HG03521 (cell line): ENCODE measurements around the gene HIBADH.

Experiments
- ATAC-seq: cut with Tn5 transposase; IDR thresholded peaks from one replicate; pipeline ENCODE4 v1.9.1; 2021; ENCODE audit warnings: mild to moderate bottlenecking, moderate library complexity; ENCODE audit not compliant: unreplicated experiment

HIBADH gene

DNA sequence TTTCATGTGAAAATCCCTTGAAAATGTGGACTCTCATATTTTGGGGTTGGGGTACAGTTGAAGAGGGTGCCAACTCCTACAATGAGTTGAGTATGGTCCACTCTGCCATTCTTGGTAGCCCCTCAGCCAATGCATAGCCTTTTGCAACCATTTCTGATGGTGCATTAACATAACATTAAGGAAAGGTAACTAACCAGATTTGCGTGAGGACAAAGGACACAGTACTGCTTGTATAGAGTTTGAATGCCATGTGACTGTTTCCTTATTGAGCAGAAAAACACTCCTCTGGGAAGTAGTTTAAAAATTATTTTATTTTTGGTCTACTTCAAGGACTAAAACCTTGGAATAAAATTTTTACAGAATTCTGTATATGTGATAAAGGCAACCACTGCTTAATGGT, 107.9 kb downstream of the HIBADH start:
- ATAC-seq, result no peak

GRCh38 chr7:27553273-27553672, 109.4 kb downstream of the HIBADH start:
- ATAC-seq, result no peak

- ATAC-seq, result no peak
These were observed 110.8 kb downstream of the HIBADH start for GRCh38 chr7:27551803-27552400.

- no peak for ATAC-seq
These were observed 113.1 kb downstream of the HIBADH start for GRCh38 chr7:27549606-27550005.

DNA sequence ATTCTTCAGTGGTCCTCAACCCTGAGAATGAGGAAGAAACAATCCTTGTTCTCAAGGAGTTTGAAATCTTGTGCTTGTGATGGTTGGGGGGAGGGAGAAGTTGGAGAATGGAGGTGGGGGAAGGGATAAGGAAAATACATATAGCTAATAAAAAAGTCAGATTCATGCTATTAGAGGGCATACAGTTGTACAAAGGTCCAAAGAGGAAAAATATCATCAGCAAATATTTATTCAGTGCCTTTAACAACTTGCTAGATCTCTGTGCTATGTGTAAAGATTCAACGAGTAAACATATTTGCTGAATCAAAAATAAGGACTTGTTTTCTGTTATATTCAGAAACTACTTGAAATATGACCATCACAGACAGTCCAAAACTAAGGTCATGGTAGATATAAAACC, 114.4 kb downstream of the HIBADH start:
- no peak for ATAC-seq

GRCh38 chr7:27547401-27547800, 115.3 kb downstream of the HIBADH start:
- no peak for ATAC-seq

DNA sequence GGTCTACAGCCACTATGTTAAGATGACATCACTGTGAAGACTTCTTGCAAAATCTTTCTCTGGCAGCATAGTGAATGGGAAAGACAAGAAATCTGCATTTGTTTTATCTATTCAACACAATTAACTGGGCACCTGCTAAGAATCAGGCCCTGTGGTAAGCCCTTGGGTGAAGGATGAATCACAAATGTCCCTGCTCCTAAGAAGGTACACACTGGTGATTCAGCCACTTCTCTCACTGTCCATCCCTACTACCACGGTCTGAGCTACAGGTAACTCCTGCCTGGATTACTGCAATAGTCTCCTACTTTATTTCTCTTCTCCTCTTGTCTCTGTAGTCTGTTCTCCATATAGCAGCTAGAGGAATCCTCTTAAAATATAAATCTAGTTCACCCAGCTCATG, 116.1 kb downstream of the HIBADH start:
- ATAC-seq, result no peak

- no peak for ATAC-seq
These were observed 126.9 kb downstream of the HIBADH start for GRCh38 chr7:27535795-27536194.

DNA sequence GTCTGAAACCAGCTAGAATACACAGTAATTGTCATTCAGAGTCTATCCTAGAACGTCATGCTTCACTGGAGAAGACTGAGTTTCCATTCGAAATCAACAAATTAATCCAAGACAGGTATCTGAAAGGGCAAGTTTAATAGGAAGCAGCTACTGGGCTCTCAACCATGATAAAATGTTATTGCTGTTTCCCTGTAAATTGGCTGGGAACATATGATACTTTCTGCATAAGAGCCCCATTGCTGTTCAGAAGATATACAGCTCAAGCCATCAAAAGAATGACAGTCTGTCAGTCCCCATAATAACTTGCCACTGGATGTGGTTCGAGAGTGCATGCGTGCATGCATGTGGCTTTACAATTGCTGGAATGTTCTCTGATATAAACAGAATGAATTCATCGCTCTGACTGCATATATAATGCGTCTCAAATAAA, 129.0 kb downstream of the HIBADH start:
- ATAC-seq, result no peak

- no peak for ATAC-seq
These were observed 130.4 kb downstream of the HIBADH start for GRCh38 chr7:27532314-27532713.

GRCh38 chr7:27527348-27527714, 135.4 kb downstream of the HIBADH start:
- no peak for ATAC-seq

GRCh38 chr7:27526611-27527347, 135.9 kb downstream of the HIBADH start:
- no peak for ATAC-seq

GRCh38 chr7:27526131-27526530, 136.6 kb downstream of the HIBADH start:
- no peak for ATAC-seq

DNA sequence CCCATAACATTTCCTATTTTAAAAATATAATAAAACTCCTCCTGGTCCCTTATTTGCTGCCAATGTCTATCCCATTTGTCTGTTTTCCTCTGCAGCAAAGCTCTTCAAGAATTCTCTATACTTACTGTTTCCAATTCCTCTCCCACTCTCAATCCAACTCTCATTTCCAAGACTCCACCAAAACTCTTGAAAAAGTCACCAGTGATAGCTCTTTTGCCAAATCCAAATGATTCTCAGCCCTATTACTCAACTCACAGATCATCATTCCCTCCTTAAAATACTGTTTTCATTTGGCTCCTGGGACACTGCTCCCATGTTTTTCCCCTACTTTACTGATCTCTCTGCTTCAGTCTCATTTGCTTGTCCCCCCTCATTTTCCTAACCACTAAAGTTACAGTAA, 139.4 kb downstream of the HIBADH start:
- no peak for ATAC-seq

- ATAC-seq, result no peak
These were observed 140.1 kb downstream of the HIBADH start for GRCh38 chr7:27522566-27522965.

DNA sequence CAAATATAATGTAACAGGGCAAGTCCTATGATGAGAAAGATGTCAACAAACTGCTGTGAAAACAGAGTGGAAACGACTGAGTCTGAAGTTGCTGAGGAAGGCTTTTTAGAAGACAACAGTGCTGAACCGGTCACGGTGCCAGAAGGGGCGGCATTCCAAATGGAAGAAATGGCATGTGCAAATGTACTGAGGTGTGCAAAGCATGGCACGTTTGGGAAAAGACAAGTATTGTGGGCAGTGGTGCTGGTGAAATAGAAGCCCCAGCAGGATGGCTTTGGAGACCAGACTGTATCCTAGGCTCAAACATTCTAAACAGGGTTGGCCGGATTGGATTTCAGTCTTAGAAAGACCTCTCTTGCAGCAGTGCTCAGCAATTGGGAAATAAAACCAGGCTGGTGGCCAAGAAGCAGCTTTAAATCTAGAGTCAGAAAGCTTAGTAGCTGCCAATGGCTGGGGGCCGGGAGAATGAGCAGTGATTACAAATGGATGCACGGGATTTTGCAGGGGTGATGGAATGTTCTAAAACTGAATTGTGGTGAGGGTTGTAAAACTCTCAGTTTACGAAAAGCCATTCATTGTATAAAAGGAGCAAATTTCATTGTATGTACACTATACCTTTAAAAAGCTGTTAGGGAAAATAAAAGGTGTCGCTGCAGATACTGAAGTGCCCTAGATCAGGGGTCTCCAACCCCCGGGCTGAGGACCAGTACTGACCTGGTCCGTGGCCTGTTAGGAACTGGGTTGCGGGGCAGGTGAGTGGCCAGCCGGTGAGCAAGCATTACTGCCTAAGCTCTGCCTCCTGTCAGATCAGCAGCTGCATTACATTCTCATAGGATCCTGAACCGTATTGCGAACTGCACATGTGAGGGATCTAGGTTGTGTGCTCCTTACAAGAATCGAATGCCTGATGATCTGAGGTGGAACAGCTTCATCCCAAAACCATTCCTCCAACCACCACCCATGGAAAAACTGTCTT, 141.6 kb downstream of the HIBADH start:
- ATAC-seq, result no peak

DNA sequence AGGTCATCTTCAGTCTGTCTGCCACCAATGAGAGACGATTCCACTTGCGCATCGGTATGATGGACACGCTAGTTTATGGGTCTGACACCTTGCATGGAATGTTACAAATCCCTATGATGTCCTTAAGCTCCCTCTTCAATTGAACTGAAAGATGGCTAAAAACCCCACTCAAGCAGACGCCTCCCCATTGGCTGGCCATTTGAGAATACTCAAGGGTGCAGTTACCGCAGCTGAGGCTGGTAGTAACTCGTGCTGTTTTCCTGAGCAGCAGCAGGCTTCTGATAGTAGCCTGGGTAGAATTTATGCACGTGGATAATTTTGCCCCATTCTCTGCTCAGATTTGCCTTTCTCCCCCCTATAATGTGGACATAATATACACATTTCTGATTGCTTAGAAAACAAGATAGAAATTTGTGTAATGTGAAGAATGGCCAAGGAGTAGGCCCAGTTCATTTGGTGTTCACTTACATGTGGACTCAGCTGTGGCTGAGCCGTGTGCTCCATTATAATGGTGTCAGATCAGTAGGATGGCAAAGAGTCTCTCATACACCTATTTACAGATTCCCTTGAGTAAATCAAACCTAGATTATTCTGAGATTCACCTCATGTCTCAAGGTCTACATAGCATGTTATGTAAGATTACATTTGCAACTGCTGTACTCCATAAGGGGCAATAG, 142.8 kb downstream of the HIBADH start:
- no peak for ATAC-seq

DNA sequence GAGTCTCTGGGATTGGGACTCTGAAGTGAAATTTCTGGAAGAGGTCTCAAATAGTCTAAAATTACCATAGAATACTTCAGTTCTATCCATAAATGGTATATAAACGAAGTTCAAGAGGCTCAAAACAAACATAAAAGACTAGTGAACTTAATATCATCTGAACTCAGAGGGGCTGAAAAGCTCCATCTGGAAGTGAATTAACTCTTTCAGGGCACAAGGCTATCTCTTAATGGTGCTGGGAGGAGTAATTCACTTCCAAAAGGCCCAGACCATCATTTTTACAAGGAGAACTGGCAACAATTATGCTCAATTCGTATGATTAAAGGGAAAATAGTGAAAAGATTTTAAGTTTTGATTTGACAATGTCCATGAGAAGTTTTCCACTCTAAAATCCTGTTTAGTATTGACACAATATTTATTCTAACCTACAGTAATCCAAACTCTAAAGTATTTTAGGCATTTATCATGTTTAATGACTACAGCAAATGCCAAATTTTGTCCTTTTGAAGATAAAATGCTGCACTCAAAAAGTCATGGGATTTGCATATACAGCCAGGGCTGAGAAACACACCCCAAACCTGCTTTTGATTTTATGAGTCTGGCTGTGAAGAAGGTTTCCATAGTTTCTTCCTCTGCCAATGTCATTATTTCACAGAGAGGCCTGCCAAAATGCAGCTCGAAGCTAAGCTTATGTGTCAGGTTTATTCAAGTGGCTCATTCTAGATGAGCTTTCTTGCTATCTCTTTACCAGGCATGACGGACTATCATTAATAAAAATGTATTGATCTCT, 143.9 kb downstream of the HIBADH start:
- ATAC-seq, result no peak

- ATAC-seq, result no peak
These were observed 146.3 kb downstream of the HIBADH start for GRCh38 chr7:27516421-27516820.

DNA sequence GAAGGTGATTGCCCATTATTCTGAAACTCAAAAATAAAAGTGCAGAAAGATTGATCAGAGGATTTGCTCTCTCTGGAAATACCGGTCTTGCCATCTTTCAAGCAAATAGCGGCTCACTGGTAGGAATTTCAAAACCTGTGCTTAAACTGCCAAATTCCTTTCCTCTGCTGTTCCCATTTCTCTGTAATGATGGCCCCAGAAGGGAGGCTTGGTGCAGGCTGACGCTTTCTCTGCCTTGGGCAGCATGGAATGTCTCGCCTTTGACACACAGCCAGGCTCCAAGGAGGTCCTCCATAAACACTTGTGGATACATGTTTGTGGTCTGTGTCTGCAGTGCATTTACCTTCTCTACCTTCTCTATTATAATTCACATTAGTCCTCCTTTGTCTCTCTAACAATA, 146.8 kb downstream of the HIBADH start:
- ATAC-seq, result no peak
